Islet of Langerhans (tissue), 1 donor: Measurements from ENCODE around the gene SCN8A.

Experiments
- FAIRE-seq: peaks from one replicate; lab custom pipeline; 2011; peaks lifted over from hg19 to GRCh38; lab: Jason Lieb, UNC

The SCN8A gene

GRCh38 chr12:51721282-51721940, 130.4 kb downstream of the SCN8A start:
- no peak for FAIRE-seq

- no peak for FAIRE-seq
These were observed 131.4 kb downstream of the SCN8A start for GRCh38 chr12:51722431-51722830.

- no peak for FAIRE-seq
These were observed 135.1 kb downstream of the SCN8A start for GRCh38 chr12:51726161-51726560.

- no peak for FAIRE-seq
These were observed 135.9 kb downstream of the SCN8A start for GRCh38 chr12:51726931-51727330.

GRCh38 chr12:51729331-51729730, 138.3 kb downstream of the SCN8A start:
- FAIRE-seq: no peak

GRCh38 chr12:51730745-51731144, 139.7 kb downstream of the SCN8A start:
- FAIRE-seq: no peak

- no peak for FAIRE-seq
These were observed 149.5 kb downstream of the SCN8A start for GRCh38 chr12:51740536-51740935.

- no peak for FAIRE-seq
These were observed 153.2 kb downstream of the SCN8A start for GRCh38 chr12:51744235-51744634.

- FAIRE-seq: no peak
These were observed 153.9 kb downstream of the SCN8A start for GRCh38 chr12:51744957-51745356.

- FAIRE-seq: no peak
These were observed 155.4 kb downstream of the SCN8A start for GRCh38 chr12:51746416-51746815.

GRCh38 chr12:51748235-51748634, 157.2 kb downstream of the SCN8A start:
- FAIRE-seq: no peak

GRCh38 chr12:51749206-51749985, 158.4 kb downstream of the SCN8A start:
- FAIRE-seq: no peak

GRCh38 chr12:51749986-51750317, 158.9 kb downstream of the SCN8A start:
- FAIRE-seq: no peak

- FAIRE-seq: no peak
These were observed 160.6 kb downstream of the SCN8A start for GRCh38 chr12:51751661-51752060.

- no peak for FAIRE-seq
These were observed 161.3 kb downstream of the SCN8A start for GRCh38 chr12:51752234-51752889.

- FAIRE-seq: no peak
These were observed 163.1 kb downstream of the SCN8A start for GRCh38 chr12:51753980-51754675.

- no peak for FAIRE-seq
These were observed 164.2 kb downstream of the SCN8A start for GRCh38 chr12:51755251-51755650.

- no peak for FAIRE-seq
These were observed 168.1 kb downstream of the SCN8A start for GRCh38 chr12:51759175-51759574.

GRCh38 chr12:51759695-51760094, 168.7 kb downstream of the SCN8A start:
- FAIRE-seq: no peak

- FAIRE-seq: no peak
These were observed 169.2 kb downstream of the SCN8A start for GRCh38 chr12:51760231-51760630.

- no peak for FAIRE-seq
These were observed 172.7 kb downstream of the SCN8A start for GRCh38 chr12:51763743-51764142.

- no peak for FAIRE-seq
These were observed 175.1 kb downstream of the SCN8A start for GRCh38 chr12:51766067-51766676.
